ENCODE results near the gene IL15.

- TF ChIP-seq TAF1 (IDR thresholded peaks at IDR 0.05; ENCODE audit: low read depth): no peak
- no peak for TF ChIP-seq TCF12 (IDR thresholded peaks at IDR 0.05; ENCODE audit: low read depth)
- TF ChIP-seq EGR1 (IDR thresholded peaks at IDR 0.05): no peak
- no peak for TF ChIP-seq ZBTB7A (IDR thresholded peaks at IDR 0.05; ENCODE audit: low read depth)
- no peak for TF ChIP-seq YY1 (IDR thresholded peaks at IDR 0.05; ENCODE audit: low read depth)
- no peak for TF ChIP-seq CEBPB (IDR thresholded peaks at IDR 0.05)
- TF ChIP-seq FOXM1 (IDR thresholded peaks at IDR 0.05; ENCODE audit: borderline replicate concordance, low read depth): no peak
- TF ChIP-seq RAD21 (IDR thresholded peaks at IDR 0.05; ENCODE audit: low read depth): no peak
- TF ChIP-seq, protein P1, sequence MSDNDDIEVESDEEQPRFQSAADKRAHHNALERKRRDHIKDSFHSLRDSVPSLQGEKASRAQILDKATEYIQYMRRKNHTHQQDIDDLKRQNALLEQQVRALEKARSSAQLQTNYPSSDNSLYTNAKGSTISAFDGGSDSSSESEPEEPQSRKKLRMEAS (IDR thresholded peaks at IDR 0.05): no peak
- no peak for TF ChIP-seq NFIC (IDR thresholded peaks at IDR 0.05)
- no peak for TF ChIP-seq USF1 (IDR thresholded peaks at IDR 0.05)
- TF ChIP-seq EP300 (IDR thresholded peaks at IDR 0.05; ENCODE audit: borderline replicate concordance): no peak
- no peak for TF ChIP-seq REST (IDR thresholded peaks at IDR 0.05; ENCODE audit: low read depth)
- no peak for TF ChIP-seq CREB1 (IDR thresholded peaks at IDR 0.05; ENCODE audit: low read depth)
Measured at GRCh38 chr4:141731481-141731880, 95.1 kb downstream of the IL15 start.
